Femur (tissue), 1 donor: ENCODE results near the gene GOLGA7B.
"Not testable (repeated sequence)": the region's sequence is repeated elsewhere in the genome, so short reads cannot be mapped to it uniquely, and the experiment has no call there.

Source experiments
- DNase-seq: peaks from one replicate; pipeline ENCODE4 v3.0.0-alpha.2; 2017

GOLGA7B gene

GRCh38 chr10:97836446-97836845, 13.2 kb upstream of the GOLGA7B start:
- no peak for DNase-seq

DNA sequence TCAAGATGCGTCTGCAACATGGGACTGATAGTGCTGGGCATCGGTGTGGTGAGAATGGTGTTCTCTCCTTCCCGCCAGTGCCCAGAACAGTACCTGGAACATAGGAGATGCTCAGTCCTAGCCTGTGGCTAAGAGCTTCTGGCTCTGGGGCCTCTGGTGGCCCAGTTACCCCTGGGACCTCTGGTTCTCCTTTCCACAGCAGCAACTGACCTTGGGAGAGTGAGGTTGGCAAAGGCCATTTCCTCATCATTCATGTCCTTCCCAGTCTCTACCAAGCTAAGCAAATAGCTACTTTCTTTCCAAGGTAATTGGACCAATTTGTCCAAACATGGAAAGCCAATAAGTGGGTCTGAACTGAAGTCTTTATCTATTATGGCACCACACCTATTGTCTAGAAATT, 11.6 kb upstream of the GOLGA7B start:
- no peak for DNase-seq

DNA sequence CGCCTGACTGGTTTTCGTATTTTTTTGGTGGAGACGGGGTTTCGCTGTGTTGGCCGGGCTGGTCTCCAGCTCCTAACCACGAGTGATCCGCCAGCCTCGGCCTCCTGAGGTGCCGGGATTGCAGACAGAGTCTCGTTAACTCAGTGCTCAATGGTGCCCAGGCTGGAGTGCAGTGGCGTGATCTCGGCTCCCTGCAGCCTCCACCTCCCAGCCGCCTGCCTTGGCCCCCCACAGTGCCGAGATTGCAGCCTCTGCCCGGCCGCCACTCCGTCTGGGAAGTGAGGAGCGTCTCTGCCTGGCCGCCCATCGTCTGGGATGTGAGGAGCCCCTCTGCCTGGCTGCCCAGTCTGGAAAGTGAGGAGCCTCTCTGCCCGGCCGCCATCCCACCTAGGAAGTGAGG, 8.5 kb upstream of the GOLGA7B start:
- not testable (repeated sequence) for DNase-seq

DNA sequence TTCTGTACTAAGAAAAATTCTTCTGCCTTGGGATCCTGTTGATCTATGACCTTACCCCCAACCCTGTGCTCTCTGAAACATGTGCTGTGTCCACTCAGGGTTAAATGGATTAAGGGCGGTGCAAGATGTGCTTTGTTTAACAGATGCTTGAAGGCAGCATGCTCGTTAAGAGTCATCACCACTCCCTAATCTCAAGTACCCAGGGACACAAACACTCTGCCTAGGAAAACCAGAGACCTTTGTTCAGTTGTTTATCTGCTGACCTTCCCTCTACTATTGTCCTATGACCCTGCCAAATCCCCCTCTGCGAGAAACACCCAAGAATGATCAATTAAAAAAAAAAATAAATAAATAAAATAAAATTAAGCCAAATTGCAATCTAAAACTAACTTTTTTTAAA, 7.5 kb upstream of the GOLGA7B start:
- DNase-seq: not testable (repeated sequence)

DNA sequence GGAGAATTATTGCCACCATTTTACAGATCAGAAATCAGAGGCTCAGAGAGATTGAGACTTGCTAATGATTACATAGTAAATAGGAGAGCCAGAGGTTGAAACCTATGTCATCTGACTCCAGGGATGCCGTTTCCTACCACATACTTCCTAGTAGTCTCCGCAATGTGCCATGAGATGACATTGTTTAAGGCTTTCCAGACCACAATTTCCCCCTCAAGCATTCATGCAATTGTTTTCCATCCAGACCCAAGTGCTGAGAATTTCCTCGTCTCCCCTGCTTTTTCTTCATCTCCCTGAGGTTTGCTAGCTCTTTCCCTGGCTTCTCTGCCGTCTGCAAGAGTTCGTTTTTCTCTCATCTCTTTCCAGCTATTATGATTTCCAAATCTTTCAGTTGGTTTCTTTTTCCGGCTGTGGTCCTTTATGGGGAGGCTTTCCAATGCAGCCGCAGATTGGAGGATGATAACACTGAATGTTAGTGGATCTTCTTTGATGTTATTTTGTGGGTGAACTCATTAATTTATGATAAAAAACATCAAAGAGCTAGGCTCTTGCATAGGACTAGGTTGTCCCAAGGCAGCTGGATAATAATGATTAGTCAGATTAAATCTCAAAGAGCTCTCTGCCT, 6.9 kb upstream of the GOLGA7B start:
- DNase-seq: no peak

DNA sequence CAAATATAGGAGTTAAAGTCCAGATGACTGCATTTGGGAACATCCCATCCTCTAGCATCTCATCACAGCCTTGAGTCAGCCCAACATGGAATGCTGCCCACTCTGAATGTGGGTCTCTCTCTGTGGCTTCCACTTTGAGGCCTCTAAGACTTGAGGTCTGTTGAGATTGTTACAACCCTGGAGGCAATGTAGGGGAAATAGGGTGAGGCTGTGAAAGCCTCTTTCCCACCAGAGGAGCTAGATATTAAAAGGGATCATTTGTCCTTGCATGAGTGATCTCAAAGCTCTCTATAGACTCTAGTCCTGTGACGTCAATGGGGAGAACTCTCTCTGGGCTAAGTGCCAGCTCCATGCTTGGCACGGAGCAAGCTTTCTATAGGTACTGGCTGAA, 6.4 kb upstream of the GOLGA7B start:
- no peak for DNase-seq

- DNase-seq: not testable (repeated sequence)
These were observed 5.7 kb upstream of the GOLGA7B start for GRCh38 chr10:97843972-97844371.

DNA sequence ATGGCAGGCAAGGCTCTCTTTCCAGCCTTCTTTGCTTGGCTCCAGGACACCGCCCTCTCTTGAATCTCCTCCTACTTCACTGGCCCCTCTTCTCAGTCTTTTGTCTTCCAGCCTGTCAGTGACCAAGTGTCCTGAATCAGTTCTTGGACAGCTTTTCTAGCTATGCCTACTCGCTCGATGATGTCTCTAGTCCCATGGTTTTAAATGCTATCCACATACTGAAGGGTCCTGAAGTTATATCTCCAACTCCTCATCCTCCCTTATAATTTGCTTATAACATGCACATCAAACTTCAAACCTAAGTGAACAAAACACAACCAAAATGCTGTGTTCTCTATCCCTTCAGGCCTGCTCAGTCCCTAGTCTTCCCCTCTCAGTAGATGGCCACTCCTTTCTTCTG, 5.0 kb upstream of the GOLGA7B start:
- DNase-seq: no peak

DNA sequence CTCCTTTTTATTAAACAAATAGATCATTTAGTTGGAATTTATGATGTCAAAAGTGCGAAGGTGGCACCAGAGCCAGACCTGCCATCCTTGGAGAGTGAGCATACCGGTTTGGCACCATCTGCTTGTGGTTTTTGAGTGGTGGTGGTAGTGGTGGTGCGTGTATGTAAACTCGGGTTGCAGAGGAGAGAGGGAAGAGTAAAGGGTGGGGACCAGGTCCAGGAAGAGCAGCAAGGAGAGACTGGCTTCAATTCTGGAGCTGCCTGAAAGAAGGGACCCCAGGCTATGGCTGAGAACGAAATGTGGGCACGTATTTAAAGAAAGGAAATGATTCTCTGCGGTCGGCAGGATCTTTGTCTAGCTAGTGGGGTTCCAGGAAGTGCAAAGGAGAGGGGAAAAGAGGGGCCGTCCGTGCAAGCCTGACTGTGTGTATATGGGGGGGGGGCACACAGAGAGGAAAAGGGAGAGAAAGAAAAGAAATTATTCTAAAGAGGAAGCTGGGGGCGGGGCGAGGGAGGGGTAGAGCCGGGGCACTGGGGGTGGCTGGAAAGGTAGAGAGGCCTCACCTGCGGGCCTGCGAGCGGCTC, 448 bp upstream of the GOLGA7B start:
- no peak for DNase-seq

DNA sequence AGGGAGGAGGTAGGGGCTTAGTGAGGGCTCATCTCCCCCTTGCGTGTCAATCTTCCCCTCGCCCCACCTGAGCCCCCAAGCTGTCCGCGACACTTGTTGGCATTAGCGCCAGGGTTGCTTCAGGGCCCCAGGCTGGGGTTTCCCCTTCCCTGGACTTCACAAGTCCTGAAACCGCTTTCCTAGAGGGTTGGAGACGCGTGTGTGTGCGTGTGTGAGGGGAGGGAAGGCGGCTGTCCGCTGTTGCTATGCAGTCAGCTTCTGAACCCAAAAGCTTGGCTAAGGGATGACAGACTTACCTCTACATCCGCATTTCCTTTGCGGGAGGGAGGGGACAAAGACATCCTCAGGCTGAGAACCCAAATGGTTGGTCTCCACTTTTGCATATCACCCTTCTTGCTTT, 803 bp downstream of the GOLGA7B start:
- no peak for DNase-seq

DNA sequence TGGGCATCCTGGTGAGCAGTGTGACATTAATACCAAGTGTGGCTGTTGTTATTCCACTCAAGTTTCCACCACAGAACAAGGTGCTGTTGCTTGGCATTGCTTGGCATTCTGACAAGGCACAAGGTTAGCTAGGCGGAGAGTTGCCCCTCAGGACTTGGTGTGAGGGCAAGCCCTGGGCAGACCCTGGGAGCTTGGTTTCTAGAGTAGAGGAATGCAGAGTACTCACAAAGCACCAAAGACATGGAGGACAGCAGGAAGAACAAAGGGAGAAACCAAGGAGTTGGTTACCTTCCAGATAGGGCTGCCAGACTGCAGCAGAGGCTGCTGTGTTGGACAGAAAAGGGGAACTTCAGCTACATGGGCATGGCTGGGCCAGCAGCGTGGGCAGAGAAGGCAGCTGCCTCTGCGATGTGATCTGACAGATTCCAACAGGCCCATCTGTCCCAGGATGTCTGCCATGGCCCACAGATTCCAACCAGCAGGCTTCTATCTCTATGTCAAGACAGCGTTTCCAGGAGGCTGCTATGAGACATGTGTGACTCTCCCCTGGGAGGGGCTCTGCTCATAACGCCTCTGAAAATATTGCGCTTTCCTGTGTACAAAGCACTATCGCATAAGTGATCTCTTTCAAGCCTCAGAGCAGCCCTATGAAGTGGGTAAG, 1.8 kb downstream of the GOLGA7B start:
- no peak for DNase-seq

- DNase-seq: no peak
These were observed 2.6 kb downstream of the GOLGA7B start for GRCh38 chr10:97852277-97852676.

GRCh38 chr10:97852840-97853405, 3.3 kb downstream of the GOLGA7B start:
- no peak for DNase-seq

DNA sequence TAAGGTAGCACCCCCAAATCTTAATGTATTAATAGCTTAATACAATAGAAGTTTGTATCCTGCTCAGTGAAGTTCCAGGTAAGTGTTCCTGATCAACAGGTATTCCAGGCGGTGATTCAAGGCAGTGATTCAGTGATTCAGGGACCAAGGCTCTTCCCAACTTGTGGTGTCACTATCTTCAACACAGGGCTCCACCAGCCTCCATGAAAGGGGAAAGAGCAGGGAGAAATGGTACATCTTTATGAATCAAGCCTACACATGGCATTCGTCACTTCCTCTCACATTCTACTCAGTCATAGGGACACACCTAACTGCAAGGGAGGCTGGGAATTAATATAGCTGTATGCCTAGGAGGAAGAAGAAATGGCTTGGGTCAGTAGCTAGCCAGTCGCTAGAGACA, 5.1 kb downstream of the GOLGA7B start:
- DNase-seq: no peak

GRCh38 chr10:97858001-97858439, 8.4 kb downstream of the GOLGA7B start:
- no peak for DNase-seq

DNA sequence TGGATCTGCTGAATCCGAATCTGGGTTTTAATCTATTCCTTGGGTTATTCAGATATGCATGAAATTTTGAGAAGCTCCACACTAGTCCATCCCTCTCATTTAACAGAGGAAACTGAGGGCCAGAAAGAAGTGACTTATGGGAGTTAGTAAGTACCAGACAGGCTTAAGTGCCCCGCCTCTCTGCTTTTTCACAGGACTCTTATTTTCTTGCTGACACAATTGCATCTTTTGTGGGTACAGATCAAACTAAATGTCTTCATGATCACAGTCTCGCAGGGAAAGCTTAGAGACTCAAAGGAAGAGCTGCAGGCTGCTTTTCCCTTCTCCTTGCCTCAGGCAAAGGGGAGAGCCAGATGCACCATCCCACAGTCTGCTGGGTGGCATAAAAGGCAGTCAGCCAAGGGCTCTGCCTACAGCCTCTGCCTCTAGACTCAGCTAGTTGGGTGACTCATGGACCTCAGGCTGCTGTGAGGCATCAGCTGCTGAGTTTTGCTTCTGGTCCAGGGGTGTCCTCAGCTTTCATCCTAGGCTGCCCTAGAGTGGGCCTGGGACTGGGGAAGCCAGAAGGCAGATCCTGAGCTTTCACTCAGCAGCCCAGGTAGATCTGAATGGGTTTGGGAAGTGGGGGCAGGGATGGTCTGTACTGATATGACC, 11.6 kb downstream of the GOLGA7B start:
- no peak for DNase-seq

GRCh38 chr10:97861924-97862323, 12.3 kb downstream of the GOLGA7B start:
- DNase-seq: no peak

GRCh38 chr10:97863808-97864207, 14.2 kb downstream of the GOLGA7B start:
- DNase-seq: no peak

- no peak for DNase-seq
These were observed 15.8 kb downstream of the GOLGA7B start for GRCh38 chr10:97865488-97865887.

- no peak for DNase-seq
These were observed 17.0 kb downstream of the GOLGA7B start for GRCh38 chr10:97866524-97867219.

GRCh38 chr10:97867220-97867800, 17.7 kb downstream of the GOLGA7B start:
- DNase-seq: no peak

DNA sequence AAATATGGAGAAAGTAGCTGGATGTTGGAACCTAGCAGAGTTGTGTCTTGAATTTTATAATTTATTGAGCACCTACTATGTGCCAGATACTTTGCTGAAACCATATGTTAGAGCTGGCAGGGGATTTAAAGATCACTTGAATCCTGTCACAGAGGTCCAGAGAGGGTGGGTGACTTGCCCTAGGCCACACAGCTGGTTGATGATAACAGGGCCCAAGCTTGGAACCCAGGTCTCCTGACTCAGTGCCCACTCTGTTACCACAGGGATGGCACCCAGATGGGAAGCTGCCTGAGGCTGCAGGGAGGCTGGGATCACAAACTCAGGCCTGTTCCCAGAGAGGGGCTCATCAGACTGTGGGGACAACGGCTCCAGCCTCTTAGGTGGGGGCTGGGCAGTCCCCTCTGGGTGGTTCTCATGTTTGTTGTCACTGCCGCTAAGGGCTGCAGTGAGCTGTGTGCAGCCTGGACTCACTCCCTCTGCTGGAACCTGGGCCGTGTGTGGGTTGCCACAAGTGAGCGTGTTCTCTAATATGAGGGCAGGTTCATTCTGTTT, 18.6 kb downstream of the GOLGA7B start:
- DNase-seq: no peak
